ENCODE data around the gene CCNK. TPM values are rescaled to one million over a fixed set of nuclear protein-coding genes. Genes with fewer than 3 reads are reported as not detected.

Gene CCNK
- total RNA-seq, 4 donors from 2014 or later, result 25.7 to 61.9 (median 37.0) TPM

DNA sequence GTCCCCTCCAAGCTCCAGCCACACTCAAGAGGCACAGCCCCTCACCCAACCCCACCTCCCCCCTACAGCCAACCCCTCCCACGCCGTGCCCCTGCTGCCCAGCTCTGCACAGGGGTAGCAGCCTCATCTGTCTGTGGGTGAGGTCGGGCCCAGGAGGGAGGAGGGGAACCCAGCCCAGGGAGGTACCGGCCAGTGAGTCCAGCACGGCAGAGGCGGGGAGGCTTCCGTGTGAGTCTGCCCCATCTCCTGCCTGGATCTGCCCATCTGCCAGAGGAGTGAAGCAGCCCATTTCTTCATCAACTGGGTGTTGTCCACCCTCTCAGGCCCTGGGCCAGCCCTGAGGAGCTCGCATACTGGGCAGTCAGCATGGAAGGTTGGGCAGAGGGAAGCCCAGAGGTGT, 54.2 kb downstream of the CCNK start:
- Histone ChIP-seq H3K36me3 (no peaks in the 10 kb centered on the region), H3K4me1 (peaks cover 0 to 7% (median 0%) of the 10 kb centered on the region in 4 donors), H3K4me3 (no peak overlapping the region), H3K27ac (no peak overlapping the region), H3K9me3 (no peaks in the 10 kb centered on the region), H3K27me3 (no peaks in the 10 kb centered on the region)
- no peak for DNase-seq
- TF ChIP-seq POLR2A (IDR thresholded peaks at IDR 0.05), result no peak
- TF ChIP-seq, protein P1, sequence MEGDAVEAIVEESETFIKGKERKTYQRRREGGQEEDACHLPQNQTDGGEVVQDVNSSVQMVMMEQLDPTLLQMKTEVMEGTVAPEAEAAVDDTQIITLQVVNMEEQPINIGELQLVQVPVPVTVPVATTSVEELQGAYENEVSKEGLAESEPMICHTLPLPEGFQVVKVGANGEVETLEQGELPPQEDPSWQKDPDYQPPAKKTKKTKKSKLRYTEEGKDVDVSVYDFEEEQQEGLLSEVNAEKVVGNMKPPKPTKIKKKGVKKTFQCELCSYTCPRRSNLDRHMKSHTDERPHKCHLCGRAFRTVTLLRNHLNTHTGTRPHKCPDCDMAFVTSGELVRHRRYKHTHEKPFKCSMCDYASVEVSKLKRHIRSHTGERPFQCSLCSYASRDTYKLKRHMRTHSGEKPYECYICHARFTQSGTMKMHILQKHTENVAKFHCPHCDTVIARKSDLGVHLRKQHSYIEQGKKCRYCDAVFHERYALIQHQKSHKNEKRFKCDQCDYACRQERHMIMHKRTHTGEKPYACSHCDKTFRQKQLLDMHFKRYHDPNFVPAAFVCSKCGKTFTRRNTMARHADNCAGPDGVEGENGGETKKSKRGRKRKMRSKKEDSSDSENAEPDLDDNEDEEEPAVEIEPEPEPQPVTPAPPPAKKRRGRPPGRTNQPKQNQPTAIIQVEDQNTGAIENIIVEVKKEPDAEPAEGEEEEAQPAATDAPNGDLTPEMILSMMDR (IDR thresholded peaks at IDR 0.05), result no peak

DNA sequence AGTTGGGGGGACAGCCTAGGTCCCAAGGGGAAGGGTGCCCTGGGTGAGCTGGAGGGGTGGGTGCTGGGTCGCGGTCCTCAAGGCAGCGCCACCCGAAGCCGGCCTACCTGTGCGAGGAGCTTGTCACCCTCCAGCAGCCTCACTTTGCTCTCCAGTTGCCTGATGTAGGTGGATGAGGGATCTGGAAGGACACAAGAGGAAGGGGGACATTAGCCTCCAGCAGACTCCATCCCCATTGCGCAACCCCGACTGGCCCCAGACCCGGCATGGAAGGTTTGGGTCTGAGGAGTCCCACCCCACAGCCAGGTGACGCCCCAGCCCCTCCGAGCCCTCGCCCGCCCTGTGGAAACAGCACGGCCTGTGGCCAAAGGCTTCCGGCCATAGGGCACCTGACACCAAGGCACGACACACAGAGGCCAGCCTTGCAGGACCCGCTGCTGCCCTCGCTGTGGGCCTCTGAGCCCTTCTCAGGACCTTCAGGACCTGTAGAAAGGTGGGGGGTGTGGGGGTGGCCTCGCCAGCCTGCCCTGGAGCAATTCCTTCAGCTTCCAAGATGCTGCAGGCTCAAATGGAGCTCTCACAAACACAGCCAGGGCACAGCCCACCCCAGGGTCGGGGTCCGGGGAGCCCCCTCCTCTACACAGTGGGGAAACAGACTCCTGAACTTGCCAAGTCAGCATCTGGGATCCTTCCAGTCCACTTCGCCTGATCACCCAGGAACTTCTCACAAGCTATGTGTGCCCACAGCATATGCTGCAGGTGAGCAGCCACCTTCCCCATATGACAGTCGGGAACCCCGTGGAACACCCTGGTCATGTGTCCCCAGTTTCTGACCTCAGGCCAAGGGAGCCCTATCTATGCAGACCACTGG, 54.9 kb downstream of the CCNK start:
- Histone ChIP-seq H3K27me3 (no peaks in the 10 kb centered on the region), H3K9me3 (no peaks in the 10 kb centered on the region), H3K4me1 (peaks cover 0 to 14% (median 0%) of the 10 kb centered on the region in 4 donors), H3K27ac (no peak overlapping the region), H3K36me3 (no peaks in the 10 kb centered on the region), H3K4me3 (no peak overlapping the region)
- DNase-seq, result no peak
- no peak for TF ChIP-seq POLR2A (IDR thresholded peaks at IDR 0.05)
- TF ChIP-seq, protein P1 (IDR thresholded peaks at IDR 0.05), result no peak

DNA sequence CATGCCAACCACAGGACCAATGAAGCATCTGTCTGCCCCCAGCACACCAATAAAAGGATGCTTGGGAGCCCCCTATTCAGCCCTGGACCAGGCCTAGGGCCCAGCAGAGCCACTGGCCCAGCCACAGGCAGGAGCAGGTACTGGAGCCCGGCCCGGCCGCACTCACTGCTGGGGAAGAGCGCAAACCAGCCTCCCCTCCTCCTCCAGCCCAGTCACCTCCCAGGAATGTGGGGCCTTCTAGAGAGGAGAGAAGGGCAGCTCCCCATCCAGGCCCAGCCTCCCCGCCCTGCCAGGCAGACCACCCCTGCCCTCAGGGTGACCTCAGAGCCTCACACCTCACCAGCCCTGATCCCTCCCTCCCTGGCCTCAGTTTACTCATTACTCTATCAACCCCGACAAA, 56.2 kb downstream of the CCNK start:
- Histone ChIP-seq H3K4me3 (no peak overlapping the region), H3K9me3 (no peaks in the 10 kb centered on the region), H3K36me3 (no peaks in the 10 kb centered on the region), H3K27ac (peak overlapping the region in 1 of 4 donors; percentile 67), H3K27me3 (no peaks in the 10 kb centered on the region), H3K4me1 (peaks cover 0 to 26% (median 0%) of the 10 kb centered on the region in 4 donors)
- no peak for TF ChIP-seq POLR2A (IDR thresholded peaks at IDR 0.05)
- TF ChIP-seq, protein P1 (IDR thresholded peaks at IDR 0.05), result no peak
- DNase-seq, result no peak

DNA sequence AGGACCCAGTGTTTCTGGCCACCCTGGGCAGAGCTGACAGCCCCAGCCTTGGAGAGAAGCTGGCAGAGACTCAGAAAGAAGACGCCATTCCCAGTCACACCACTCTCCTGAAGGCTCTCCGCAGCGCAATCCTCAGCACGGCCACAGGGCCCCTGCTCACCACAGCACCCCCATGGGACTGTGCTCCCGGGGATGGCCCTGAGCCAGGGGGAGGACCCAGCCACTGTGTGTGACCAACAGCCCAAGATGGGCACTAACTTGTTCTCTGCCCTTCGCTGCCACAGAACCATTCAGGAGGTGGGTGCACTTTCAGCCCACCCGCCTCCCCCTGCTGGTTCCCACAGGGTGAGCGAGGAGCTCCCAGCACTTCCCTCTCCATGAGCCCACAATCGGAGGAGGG, 57.1 kb downstream of the CCNK start:
- Histone ChIP-seq H3K9me3 (no peaks in the 10 kb centered on the region), H3K27me3 (no peaks in the 10 kb centered on the region), H3K36me3 (no peaks in the 10 kb centered on the region), H3K4me3 (no peak overlapping the region), H3K27ac (peak overlapping the region in 1 of 4 donors; percentile 67), H3K4me1 (peaks cover 0 to 31% (median 0%) of the 10 kb centered on the region in 4 donors)
- no peak for DNase-seq
- TF ChIP-seq, protein P1 (IDR thresholded peaks at IDR 0.05), result no peak
- TF ChIP-seq POLR2A (IDR thresholded peaks at IDR 0.05), result no peak

DNA sequence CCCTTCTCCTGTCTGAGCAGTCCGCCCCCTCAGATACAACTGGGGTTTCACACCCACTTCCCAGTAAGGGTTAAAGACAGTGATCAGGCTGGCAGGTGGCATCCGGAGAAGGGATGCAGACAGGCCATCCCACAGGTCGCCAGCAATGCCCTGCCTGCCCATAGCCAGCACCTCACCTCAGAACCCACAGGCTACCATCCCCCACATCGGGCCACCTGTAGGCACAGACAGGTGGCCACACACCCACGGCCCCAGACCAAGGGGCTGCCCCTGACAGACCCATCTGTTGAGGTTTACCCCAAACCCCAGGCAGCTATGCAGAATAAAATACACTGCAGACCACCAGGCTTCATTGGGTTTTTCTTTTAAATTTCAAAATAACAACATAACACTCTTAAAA, 57.5 kb downstream of the CCNK start:
- H3K36me3 ChIP-seq, result no peaks in the 10 kb centered on the region
- DNase-seq, result no peak

More for the DNA sequence above, 57.5 kb downstream of the CCNK start:
- no peaks in the 10 kb centered on the region for H3K9me3 ChIP-seq
- peaks cover 0 to 31% (median 0%) of the 10 kb centered on the region in 4 donors for H3K4me1 ChIP-seq
- H3K4me3 ChIP-seq, result no peak overlapping the region
- peak overlapping the region in 1 of 4 donors; percentile 12 for H3K27ac ChIP-seq
- TF ChIP-seq POLR2A (IDR thresholded peaks at IDR 0.05), result no peak
- TF ChIP-seq, protein P1 (IDR thresholded peaks at IDR 0.05), result no peak
- H3K27me3 ChIP-seq, result no peaks in the 10 kb centered on the region

All from Peyer's patch (tissue), 4 donors.